Transverse colon (tissue), 4 donors: ENCODE measurements around the gene WFS1. TPM values are rescaled to one million over a fixed set of nuclear protein-coding genes. Genes with fewer than 3 reads are reported as not detected.

Experiments used
- DNase-seq: peaks from one replicate; pipeline ENCODE4 v3.0.0-alpha.2; 2019
- H3K27ac ChIP-seq, 4 donors: fragments of 200-600 bp; sonication (generic); 2 replicates each; pipeline ENCODE4 v1.5.1; 2016 to 2018; ENCODE audit warnings: inconsistent platforms in 4 of 4
- H3K27me3 ChIP-seq: fragments of 200-600 bp; sonication (generic); 2 replicates; pipeline ENCODE4 v1.5.1; 2017; ENCODE audit warnings: inconsistent platforms
- H3K36me3 ChIP-seq, 4 donors: fragments of 200-600 bp; sonication (generic); 2 replicates each; pipeline ENCODE4 v1.5.1; 2017 to 2019; ENCODE audit warnings: inconsistent platforms in 4 of 4
- H3K4me1 ChIP-seq, 4 donors: fragments of 200-600 bp; sonication (generic); 2 replicates each; pipeline ENCODE4 v1.5.1; 2017 to 2020; ENCODE audit warnings: inconsistent platforms in 4 of 4
- H3K4me3 ChIP-seq, 4 donors: fragments of 200-600 bp; sonication (generic); 1 replicate in 1 of 4; 2 replicates in 3 of 4; pipeline versions ENCODE4 v1.5.1 to v1.6.1; 2017 to 2019; ENCODE audit warnings: inconsistent platforms in 4 of 4
- H3K9me3 ChIP-seq, 2 donors: fragments of 200-600 bp; sonication (generic); 2 replicates each; pipeline ENCODE4 v1.5.1; 2017 to 2019; ENCODE audit warnings: inconsistent platforms in 2 of 2
- CTCF ChIP-seq, 5 experiments: fragments of 200-600 bp in 3 of 5; fragments of 450-650 bp in 2 of 5; sonication (generic) in 3 of 5; IDR thresholded peaks; 1 replicate in 2 of 5; 2 replicates in 3 of 5; pipeline ENCODE4 v1.5.1; 2016 to 2017; ENCODE audit warnings: antibody characterized with exemption in 5 of 5, inconsistent platforms in 3 of 5, mild to moderate bottlenecking in 2 of 5, moderate library complexity in 1 of 5
- EP300 ChIP-seq: sonication (generic); formaldehyde crosslinking; IDR thresholded peaks from one replicate; pipeline ENCODE4 v1.6.1; 2017; ENCODE audit warnings: antibody characterized with exemption, low read depth
- POLR2A ChIP-seq: fragments of 450-650 bp; IDR thresholded peaks from one replicate; pipeline ENCODE4 v1.6.1; 2016; ENCODE audit warnings: antibody characterized with exemption, mild to moderate bottlenecking, moderate library complexity
- POLR2AphosphoS5 ChIP-seq, 3 donors: sonication (generic); formaldehyde crosslinking; IDR thresholded peaks; one replicate each; pipeline ENCODE4 v1.6.1; 2016; ENCODE audit warnings: antibody characterized with exemption in 3 of 3
- WGBS, 2 donors: methylation state at CpG; one replicate each; pipeline ENCODE4 v1.1.5; 2018; ENCODE audit warnings: low coverage in 1 of 2; 5-methylcytosine and 5-hydroxymethylcytosine counted together
- in situ Hi-C, 4 donors: fragments of 200-750 bp; cut with MboI; loops; one replicate each; pipeline versions ENCODE4 v1.15.0 to v1.15.1; 2017; ENCODE audit warnings: low sequenced_read_pairs in 3 of 4, low pct_ligation_motif_present in 1 of 4, low pct_unique_long_range_greater_than_20kb in 1 of 4
- intact Hi-C: fragments of 100-400 bp; cut with DNase I; formaldehyde crosslinking; loops from one replicate; pipeline ENCODE4 v1.15.1; 2023; ENCODE audit warnings: low total_unique reads
- total RNA-seq, 4 donors: library from RNA; depleted of rRNA; stranded (reverse); fragments of >200 nt; gene quantifications; one replicate each; pipeline ENCODE4 v1.1.0, GENCODE V29; 2016

WFS1 gene
- total RNA-seq, 4 donors from 2014 or later, result 11.5 to 23.5 (median 20.8) TPM

DNA sequence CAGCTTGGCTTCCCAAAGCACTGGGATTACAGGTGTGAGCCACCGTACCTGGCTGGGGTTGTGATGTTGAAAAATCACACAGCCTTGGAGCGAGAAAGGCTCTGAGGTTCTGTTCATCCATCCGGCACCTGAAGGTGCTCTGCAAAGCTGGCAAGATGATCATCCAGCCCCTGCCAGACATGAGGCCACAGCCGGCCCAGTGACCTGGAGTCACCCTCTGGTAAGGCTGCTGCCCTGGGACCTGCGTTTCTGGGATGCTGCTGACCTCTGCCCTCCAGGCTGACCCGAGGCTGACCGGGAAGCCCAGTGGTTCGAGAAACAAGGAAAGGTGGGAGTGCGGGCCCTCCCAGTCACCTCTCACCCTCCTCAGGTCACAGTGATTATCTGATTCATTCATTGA is 13.5 kb upstream of the WFS1 start:
- H3K27me3 ChIP-seq, result peaks cover 4% of the 10 kb centered on the region
- WGBS, 2 donors, result 92% methylated on average over 7 of the region's 9 CpGs; no CpG with 5 or more reads in 1 of the 2 donors
- H3K4me3 ChIP-seq, result no peak overlapping the region
- H3K4me1 ChIP-seq, result no peaks in the 10 kb centered on the region
- TF ChIP-seq EP300, result no peak
- no peak for TF ChIP-seq POLR2A
- TF ChIP-seq POLR2AphosphoS5 (IDR thresholded peaks at IDR 0.05), result no peak
- TF ChIP-seq CTCF (IDR thresholded peaks at IDR 0.05), result no peak
- intact Hi-C loops (no loop called here), in situ Hi-C loops (loop anchor here in 2 of 4 donors (5.0 to 25.0 kb wide), 2 partner anchors 71 to 306 kb away; no protein-coding TSS in a partner anchor)
- DNase-seq, result no peak
- no peaks in the 10 kb centered on the region for H3K36me3 ChIP-seq
- no peak overlapping the region for H3K27ac ChIP-seq
- no peaks in the 10 kb centered on the region for H3K9me3 ChIP-seq

DNA sequence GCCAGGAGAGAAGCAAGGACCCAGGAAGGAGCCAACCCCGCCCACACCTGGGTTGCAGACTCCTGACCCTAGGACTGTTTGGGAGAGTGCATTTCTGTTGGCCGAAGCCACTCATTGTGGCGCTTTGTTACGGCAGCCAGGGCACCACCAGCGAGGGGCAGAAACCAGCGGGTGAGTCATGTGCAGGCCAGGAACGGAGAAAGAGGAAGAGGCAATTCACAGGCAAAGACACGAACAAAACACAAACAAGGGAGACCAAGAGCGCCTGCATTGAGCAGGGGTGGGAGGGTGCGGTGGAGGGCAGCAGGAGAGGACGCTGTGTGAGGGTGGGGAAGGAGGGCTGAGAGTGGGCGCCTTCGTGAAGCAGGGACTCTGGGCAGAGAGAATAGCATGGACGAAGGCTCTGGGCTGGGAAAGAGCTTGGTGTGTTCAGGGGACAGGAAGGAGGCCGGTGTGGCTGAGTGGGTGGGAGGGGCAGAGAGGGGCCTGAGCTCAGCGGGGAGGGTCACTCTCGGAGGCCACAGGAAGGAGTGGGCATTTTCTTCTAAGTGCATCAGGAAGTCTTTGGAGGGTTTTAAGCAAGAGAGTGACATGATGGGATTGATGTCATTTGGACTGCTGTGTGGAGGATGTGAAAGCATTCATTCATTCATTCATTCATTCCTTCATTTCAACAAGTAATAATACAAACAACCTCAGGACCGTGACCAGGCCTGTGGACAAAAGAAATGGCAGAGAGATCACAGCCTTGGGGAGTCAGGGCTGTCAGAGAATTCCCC is 12.2 kb upstream of the WFS1 start:
- Histone ChIP-seq H3K4me1 (no peaks in the 10 kb centered on the region), H3K4me3 (no peak overlapping the region), H3K36me3 (no peaks in the 10 kb centered on the region), H3K27ac (no peak overlapping the region), H3K27me3 (peaks cover 13% of the 10 kb centered on the region), H3K9me3 (no peaks in the 10 kb centered on the region)
- no peak for DNase-seq
- TF ChIP-seq EP300 (no peak), CTCF (IDR thresholded peaks at IDR 0.05) (no peak), POLR2AphosphoS5 (IDR thresholded peaks at IDR 0.05) (no peak), POLR2A (no peak)
- intact Hi-C loops (no loop called here), in situ Hi-C loops (loop anchor here in 2 of 4 donors (5.0 to 25.0 kb wide), 2 partner anchors 70 to 305 kb away; no protein-coding TSS in a partner anchor)
- 51 to 73% methylated on average over 4 to 18 of the region's 18 CpGs for whole genome bisulfite sequencing, 2 donors

- Histone ChIP-seq H3K9me3 (no peaks in the 10 kb centered on the region), H3K27me3 (peaks cover 13% of the 10 kb centered on the region), H3K4me3 (no peak overlapping the region), H3K36me3 (no peaks in the 10 kb centered on the region), H3K4me1 (no peaks in the 10 kb centered on the region), H3K27ac (no peak overlapping the region)
- DNase-seq, result no peak
- TF ChIP-seq POLR2AphosphoS5 (IDR thresholded peaks at IDR 0.05), result no peak
- no peak for TF ChIP-seq POLR2A
- TF ChIP-seq CTCF (IDR thresholded peaks at IDR 0.05), result no peak
- no peak for TF ChIP-seq EP300
- WGBS, 2 donors, result 65 to 72% methylated on average over 5 of the region's 5 CpGs
- intact Hi-C loops (no loop called here), in situ Hi-C loops (loop anchor here in 2 of 4 donors (5.0 to 25.0 kb wide), 2 partner anchors 69 to 304 kb away; no protein-coding TSS in a partner anchor)
These were observed 11.7 kb upstream of the WFS1 start for GRCh38 chr4:6258026-6258360.

DNA sequence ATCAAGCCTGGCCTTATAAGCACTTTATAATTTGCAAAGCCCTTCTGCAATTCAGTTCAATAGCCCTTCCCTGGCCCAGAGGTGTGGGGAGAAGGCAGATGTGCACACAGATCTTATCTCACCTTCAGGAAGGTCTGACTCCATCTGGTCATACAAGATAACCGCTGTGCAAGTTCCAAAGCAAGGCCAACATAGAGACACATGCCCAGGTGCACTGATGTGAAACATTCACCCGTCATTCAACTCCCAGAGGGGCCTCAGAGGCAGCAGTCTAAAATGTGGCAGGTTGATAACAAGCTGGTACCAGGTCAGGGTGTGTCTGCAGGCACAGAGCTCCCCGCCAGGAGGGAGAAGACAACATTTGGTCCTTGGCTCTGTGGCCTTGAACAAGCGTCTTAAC is 10.9 kb upstream of the WFS1 start:
- in situ Hi-C loops, result loop anchor here in 2 of 4 donors (5.0 to 25.0 kb wide), 2 partner anchors 69 to 304 kb away; no protein-coding TSS in a partner anchor

More for the DNA sequence above, 10.9 kb upstream of the WFS1 start:
- no peak for DNase-seq
- H3K9me3 ChIP-seq, result no peaks in the 10 kb centered on the region
- TF ChIP-seq POLR2AphosphoS5 (IDR thresholded peaks at IDR 0.05), result no peak
- H3K36me3 ChIP-seq, result no peaks in the 10 kb centered on the region
- H3K4me3 ChIP-seq, result no peak overlapping the region
- no peak overlapping the region for H3K27ac ChIP-seq
- intact Hi-C loops, result no loop called here
- H3K4me1 ChIP-seq, result no peaks in the 10 kb centered on the region
- WGBS, 2 donors, result 65% methylated on average over 4 of the region's 4 CpGs; no CpG with 5 or more reads in 1 of the 2 donors
- peaks cover 13% of the 10 kb centered on the region for H3K27me3 ChIP-seq
